H1 (cell line): ENCODE results near the gene TET2. TPM values are rescaled to one million over a fixed set of nuclear protein-coding genes. Genes with fewer than 3 reads are reported as not detected.

Experiments
- CTCF ChIA-PET: fragments of 300-600 bp; sonication (Branson Sonifier 250); formaldehyde crosslinking; loops from one replicate; lab custom pipeline; 2021; ENCODE audit not compliant: partially characterized antibody; lab: Charles Lee
- POLR2A ChIA-PET: fragments of 300-600 bp; sonication (Branson Sonifier 250); formaldehyde crosslinking; loops from one replicate; lab custom pipeline; 2021; ENCODE audit warnings: inconsistent platforms; ENCODE audit not compliant: partially characterized antibody; lab: Charles Lee
- DNase-seq, 2 experiments: peaks; one replicate each; pipeline versions ENCODE4 v3.0.0 to v3.0.0-alpha.2; 2010 to 2022; ENCODE audit warnings: low spot score in 2 of 2, low read depth in 1 of 2, mixed read lengths in 1 of 2
- FAIRE-seq: peaks from 2 replicates; lab custom pipeline; 2011; peaks lifted over from hg19 to GRCh38; lab: Jason Lieb, UNC
- H2AFZ ChIP-seq: 2 replicates; pipeline ENCODE4 v1.8.1; 2012; ENCODE audit warnings: low read length, inconsistent platforms
- H2AK5ac ChIP-seq: 2 replicates; pipeline ENCODE4 v1.6.1; 2013; ENCODE audit warnings: low read depth, low read length
- H2BK120ac ChIP-seq: replicated peaks from 2 replicates; pipeline ENCODE3; 2013; ENCODE audit warnings: low read depth, low read length, inconsistent platforms
- H2BK12ac ChIP-seq: 2 replicates; pipeline ENCODE4 v1.6.1; 2013; ENCODE audit warnings: low read depth, low read length
- H2BK15ac ChIP-seq: 2 replicates; pipeline ENCODE4 v1.6.1; 2013; ENCODE audit warnings: low read length
- H2BK20ac ChIP-seq: 2 replicates; pipeline ENCODE4 v1.6.1; 2013; ENCODE audit warnings: low read length
- H2BK5ac ChIP-seq: 2 replicates; pipeline ENCODE4 v1.6.1; 2013; ENCODE audit warnings: low read depth, low read length
- H3K14ac ChIP-seq: 2 replicates; pipeline ENCODE4 v1.6.1; 2013; ENCODE audit warnings: inconsistent platforms; ENCODE audit not compliant: insufficient read length
- H3K18ac ChIP-seq: 2 replicates; pipeline ENCODE4 v1.6.1; 2013; ENCODE audit warnings: low read length; ENCODE audit errors: extremely low read depth
- H3K23ac ChIP-seq: 2 replicates; pipeline ENCODE4 v1.6.1; 2013; ENCODE audit warnings: inconsistent platforms; ENCODE audit not compliant: insufficient read length
- H3K23me2 ChIP-seq: 2 replicates; pipeline ENCODE4 v1.6.1; 2013; ENCODE audit warnings: low read depth, low read length
- H3K27ac ChIP-seq: 2 replicates; pipeline ENCODE4 v1.6.1; 2011; ENCODE audit warnings: low read depth, low read length, inconsistent platforms
- H3K27me3 ChIP-seq, 4 experiments: replicated peaks in 1 of 4; 1 replicate in 1 of 4; 2 replicates in 3 of 4; pipeline versions ENCODE4 v1.6.1 to v1.8.1; 2011 to 2013; ENCODE audit warnings: low read length in 3 of 4, mild to moderate bottlenecking in 3 of 4, inconsistent platforms in 2 of 4, mixed read lengths in 2 of 4, moderate library complexity in 1 of 4; ENCODE audit not compliant: control insufficient read depth in 3 of 4, insufficient read depth in 3 of 4; ENCODE audit errors: extremely low read depth in 1 of 4
- H3K36me3 ChIP-seq, 4 experiments: 2 replicates each; pipeline versions ENCODE4 v1.6.1 to v1.8.1; 2011 to 2013; ENCODE audit warnings: mild to moderate bottlenecking in 4 of 4, low read length in 3 of 4, moderate library complexity in 2 of 4, control low read depth in 1 of 4, inconsistent platforms in 1 of 4; ENCODE audit not compliant: insufficient read depth in 4 of 4, control insufficient read depth in 2 of 4
- H3K4ac ChIP-seq: replicated peaks from 2 replicates; pipeline ENCODE3; 2013; ENCODE audit warnings: low read length, low read depth, mixed read lengths, inconsistent platforms; ENCODE audit not compliant: insufficient read length
- H3K4me1 ChIP-seq, 4 experiments: replicated peaks in 1 of 4; 1 replicate in 1 of 4; 2 replicates in 3 of 4; pipeline versions ENCODE4 v1.6.1 to v1.8.1; 2011 to 2013; ENCODE audit warnings: low read length in 3 of 4, inconsistent platforms in 2 of 4, mixed read lengths in 1 of 4; ENCODE audit not compliant: insufficient read depth in 4 of 4, control insufficient read depth in 3 of 4
- H3K4me2 ChIP-seq, 2 experiments: 2 replicates each; pipeline versions ENCODE4 v1.6.1 to v1.8.1; 2011 to 2013; ENCODE audit warnings: low read depth in 2 of 2, low read length in 2 of 2, control low read depth in 1 of 2, inconsistent platforms in 1 of 2, mild to moderate bottlenecking in 1 of 2; ENCODE audit not compliant: insufficient read depth in 1 of 2
- H3K4me3 ChIP-seq, 4 experiments: fragments of 200-600, 300-600 bp in 1 of 4; sonication (generic), shearing (Covaris generic), sonication (Bioruptor Twin) in 1 of 4; 2 replicates each; pipeline versions ENCODE4 v1.5.1 to v1.8.1; 2011 to 2016; ENCODE audit warnings: low read length in 4 of 4, low read depth in 3 of 4, control low read depth in 2 of 4, inconsistent platforms in 2 of 4, mild to moderate bottlenecking in 2 of 4, mixed read lengths in 1 of 4, moderate library complexity in 1 of 4; ENCODE audit not compliant: insufficient read depth in 2 of 4; ENCODE audit errors: extremely low read depth in 1 of 4
- H3K56ac ChIP-seq: replicated peaks from 2 replicates; pipeline ENCODE3; 2013; ENCODE audit warnings: low read depth, mild to moderate bottlenecking, mixed read lengths, low read length, inconsistent platforms; ENCODE audit not compliant: insufficient read length
- H3K79me1 ChIP-seq: 2 replicates; pipeline ENCODE4 v1.6.1; 2013; ENCODE audit warnings: low read depth, low read length, control low read depth
- H3K79me2 ChIP-seq, 2 experiments: 2 replicates each; pipeline versions ENCODE4 v1.6.1 to v1.8.1; 2012 to 2013; ENCODE audit warnings: low read length in 2 of 2, mild to moderate bottlenecking in 2 of 2, inconsistent platforms in 1 of 2; ENCODE audit not compliant: insufficient read depth in 2 of 2, control insufficient read depth in 1 of 2
- H3K9ac ChIP-seq, 4 experiments: replicated peaks in 1 of 4; 1 replicate in 1 of 4; 2 replicates in 3 of 4; pipeline versions ENCODE4 v1.6.1 to v1.8.1; 2011 to 2013; ENCODE audit warnings: low read depth in 3 of 4, low read length in 3 of 4, control low read depth in 2 of 4, mild to moderate bottlenecking in 2 of 4, moderate library complexity in 2 of 4, inconsistent platforms in 1 of 4; ENCODE audit errors: extremely low read depth in 1 of 4
- H3K9me3 ChIP-seq, 2 experiments: 2 replicates each; pipeline versions ENCODE4 v1.6.1 to v1.8.1; 2012 to 2013; ENCODE audit warnings: mild to moderate bottlenecking in 2 of 2, moderate library complexity in 2 of 2, control low read depth in 1 of 2, inconsistent platforms in 1 of 2, low read depth in 1 of 2, low read length in 1 of 2, mixed read lengths in 1 of 2; ENCODE audit not compliant: insufficient read depth in 2 of 2
- H4K20me1 ChIP-seq, 2 experiments: replicated peaks in 1 of 2; 2 replicates each; pipeline versions ENCODE3 to v1.8.1; 2011 to 2013; ENCODE audit warnings: inconsistent platforms in 2 of 2, low read length in 2 of 2, mild to moderate bottlenecking in 1 of 2; ENCODE audit not compliant: insufficient read depth in 2 of 2, control insufficient read depth in 1 of 2
- H4K5ac ChIP-seq: 2 replicates; pipeline ENCODE4 v1.6.1; 2013; ENCODE audit warnings: low read length, low read depth, mixed read lengths, inconsistent platforms; ENCODE audit not compliant: insufficient read length
- H4K8ac ChIP-seq: 2 replicates; pipeline ENCODE4 v1.8.0; 2013; ENCODE audit warnings: mild to moderate bottlenecking, moderate library complexity, low read length, inconsistent platforms; ENCODE audit not compliant: insufficient read depth; ENCODE audit errors: extremely low read depth
- H4K91ac ChIP-seq: replicated peaks from 2 replicates; pipeline ENCODE3; 2013; ENCODE audit warnings: low read length, mixed read lengths, inconsistent platforms; ENCODE audit not compliant: insufficient read length
- EP300 ChIP-seq, 2 experiments: IDR thresholded peaks; 1 replicate in 1 of 2; 2 replicates in 1 of 2; pipeline ENCODE4 v1.6.1; 2011 to 2012; ENCODE audit warnings: low read depth in 2 of 2, low read length in 2 of 2, mild to moderate bottlenecking in 2 of 2, borderline replicate concordance in 1 of 2, inconsistent platforms in 1 of 2, moderate library complexity in 1 of 2
- EZH2 ChIP-seq: fragments of 200-600 bp; sonication (generic); IDR thresholded peaks from 2 replicates; pipeline ENCODE4 v1.7.1; 2012; ENCODE audit warnings: low read depth, mild to moderate bottlenecking, moderate library complexity, low read length, inconsistent platforms; ENCODE audit not compliant: severe bottlenecking
- POLR2A ChIP-seq, 2 experiments: IDR thresholded peaks; 1 replicate in 1 of 2; 2 replicates in 1 of 2; pipeline ENCODE4 v1.6.1; 2011; ENCODE audit warnings: low read depth in 2 of 2, low read length in 2 of 2, mild to moderate bottlenecking in 2 of 2; ENCODE audit errors: control extremely low read depth in 1 of 2
- SUZ12 ChIP-seq: fragments of 200-600 bp; sonication (generic); IDR thresholded peaks from 2 replicates; pipeline ENCODE4 v1.6.1; 2012; ENCODE audit warnings: mild to moderate bottlenecking, inconsistent platforms, low read length, moderate library complexity, mixed read lengths
- WGBS, 2 experiments: shearing (Covaris generic) in 1 of 2; methylation state at CpG; one replicate each; pipeline versions ENCODE4 v1.1.6 to v1.1.7; 2013 to 2015; ENCODE audit warnings: low lambda C conversion rate in 2 of 2, mixed read lengths in 2 of 2, inconsistent platforms in 1 of 2, low coverage in 1 of 2, missing lambda C conversion rate in 1 of 2; ENCODE audit not compliant: insufficient replicate concordance in 2 of 2, insufficient coverage in 1 of 2, insufficient read length in 1 of 2; ENCODE audit errors: extremely low coverage in 1 of 2, missing lambda C conversion rate in 1 of 2; 5-methylcytosine and 5-hydroxymethylcytosine counted together
- polyA plus RNA-seq, 7 experiments: library from polyadenylated mRNA; depleted of rRNA in 3 of 7; stranded (reverse) in 5 of 7; unstranded in 2 of 7; fragments of >200 nt in 5 of 7; fragments of 200-250 nt in 2 of 7; gene quantifications; 1 replicate in 5 of 7; 2 replicates in 1 of 7; 4 replicates in 1 of 7; pipeline versions ENCODE4 v1.2.1 to v1.2.3, GENCODE V29; 2011 to 2013; ENCODE audit warnings: missing spikeins in 2 of 7, mixed read lengths in 2 of 7
- total RNA-seq: library from RNA; stranded (reverse); fragmentation: NEBNext Ultra II Directional; extraction: Animal tissue kit (Norgen Biotek cat#: 25700); gene quantifications from 2 replicates; pipeline ENCODE4 v1.2.1, GENCODE V29; 2021
- TF ChIP-seq, protein P1 (sequence below), 3 experiments: IDR thresholded peaks; 1 replicate in 2 of 3; 2 replicates in 1 of 3; pipeline versions ENCODE4 v1.5.1 to v1.6.1; 2011; ENCODE audit warnings: low read length in 3 of 3, mild to moderate bottlenecking in 3 of 3, inconsistent platforms in 2 of 3, low read depth in 1 of 3, moderate library complexity in 1 of 3; ENCODE audit not compliant: insufficient read depth in 1 of 3; ENCODE audit errors: control extremely low read depth in 1 of 3

The TET2 gene
- total and polyA plus RNA-seq, 2 of the 8 experiments (the other 6 are each of a cell fraction or from before 2014, with no cell fraction given), result 1.0 to 2.6 TPM

DNA sequence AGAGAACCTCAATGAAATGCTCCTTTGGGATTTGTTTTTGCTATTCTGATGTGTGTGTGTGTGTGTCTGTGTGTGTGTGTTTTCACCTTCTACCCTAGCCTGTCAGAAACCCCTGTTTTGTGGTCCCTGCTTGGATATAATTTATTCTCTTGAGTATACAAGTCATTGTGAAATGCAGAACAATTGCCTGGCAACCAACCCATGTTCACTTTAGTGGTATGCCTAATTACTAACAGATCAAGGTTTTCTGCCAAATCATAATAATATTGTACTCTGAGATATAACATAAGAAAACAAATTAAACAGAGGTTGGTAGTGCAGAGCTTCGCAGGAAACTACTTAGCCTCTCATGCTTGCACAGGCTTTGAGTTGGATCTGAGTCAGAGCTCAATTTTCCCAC lies 7.0 kb upstream of the TET2 start:
- Histone ChIP-seq H3K79me1 (no peaks in the 10 kb centered on the region), H3K27ac (no peak overlapping the region), H3K27me3 (peaks cover 8 to 22% (median 20%) of the 10 kb centered on the region in 4 experiments), H3K4ac (no peak overlapping the region), H2BK20ac (no peak overlapping the region), H3K36me3 (no peaks in the 10 kb centered on the region), H2AFZ (no peak overlapping the region), H4K91ac (no peak overlapping the region), H3K23me2 (no peaks in the 10 kb centered on the region; the same call in 1 of the 2 replicates), H4K8ac (no peak overlapping the region), H3K23ac (no peak overlapping the region), H3K18ac (no peak overlapping the region), H3K9ac (no peak overlapping the region), H2BK12ac (no peak overlapping the region), H2BK15ac (no peak overlapping the region), H3K56ac (no peak overlapping the region), H2AK5ac (no peak overlapping the region), H3K79me2 (no peaks in the 10 kb centered on the region), H3K4me3 (no peak overlapping the region), H3K9me3 (no peaks in the 10 kb centered on the region), H3K4me1 (no peaks in the 10 kb centered on the region), H4K20me1 (no peaks in the 10 kb centered on the region), H4K5ac (no peak overlapping the region), H2BK5ac (no peak overlapping the region), H3K14ac (no peak overlapping the region), H2BK120ac (no peak overlapping the region), H3K4me2 (no peak overlapping the region)
- CTCF ChIA-PET, result interaction anchor here (1.5 to 2.6 kb wide), 7 partner anchors 8 to 331 kb away, joined by 4 to 15 read pairs (median 6); no protein-coding TSS in a partner anchor
- 72% methylated on average over 1 of the region's 1 CpG; no CpG with 5 or more reads in 1 of the 2 experiments for WGBS, 2 experiments
- POLR2A ChIA-PET, result no interaction called here
- FAIRE-seq (no peak), DNase-seq (no peak)
- TF ChIP-seq EZH2, result no peak
- no peak for TF ChIP-seq SUZ12
- TF ChIP-seq, protein P1, sequence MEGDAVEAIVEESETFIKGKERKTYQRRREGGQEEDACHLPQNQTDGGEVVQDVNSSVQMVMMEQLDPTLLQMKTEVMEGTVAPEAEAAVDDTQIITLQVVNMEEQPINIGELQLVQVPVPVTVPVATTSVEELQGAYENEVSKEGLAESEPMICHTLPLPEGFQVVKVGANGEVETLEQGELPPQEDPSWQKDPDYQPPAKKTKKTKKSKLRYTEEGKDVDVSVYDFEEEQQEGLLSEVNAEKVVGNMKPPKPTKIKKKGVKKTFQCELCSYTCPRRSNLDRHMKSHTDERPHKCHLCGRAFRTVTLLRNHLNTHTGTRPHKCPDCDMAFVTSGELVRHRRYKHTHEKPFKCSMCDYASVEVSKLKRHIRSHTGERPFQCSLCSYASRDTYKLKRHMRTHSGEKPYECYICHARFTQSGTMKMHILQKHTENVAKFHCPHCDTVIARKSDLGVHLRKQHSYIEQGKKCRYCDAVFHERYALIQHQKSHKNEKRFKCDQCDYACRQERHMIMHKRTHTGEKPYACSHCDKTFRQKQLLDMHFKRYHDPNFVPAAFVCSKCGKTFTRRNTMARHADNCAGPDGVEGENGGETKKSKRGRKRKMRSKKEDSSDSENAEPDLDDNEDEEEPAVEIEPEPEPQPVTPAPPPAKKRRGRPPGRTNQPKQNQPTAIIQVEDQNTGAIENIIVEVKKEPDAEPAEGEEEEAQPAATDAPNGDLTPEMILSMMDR (IDR thresholded peaks at IDR 0.05; ENCODE audit: control extremely low read depth in 1 of 3, insufficient read depth in 1 of 3, low read depth in 1 of 3, low read length in 3 of 3), result no peak
- no peak for TF ChIP-seq POLR2A (IDR thresholded peaks at IDR 0.05; ENCODE audit: control extremely low read depth in 1 of 2, low read depth in 2 of 2, low read length in 2 of 2)
- TF ChIP-seq EP300 (IDR thresholded peaks at IDR 0.05; ENCODE audit: borderline replicate concordance in 1 of 2, low read depth in 2 of 2, low read length in 2 of 2), result no peak
